ENCODE results near the gene GPR179. TPM values are rescaled to one million over a fixed set of nuclear protein-coding genes. Genes with fewer than 3 reads are reported as not detected.

The GPR179 gene
- total RNA-seq, 1 experiment from 2014 or later: 0.05 TPM

- TF ChIP-seq CTCF (IDR thresholded peaks at IDR 0.05; ENCODE audit: insufficient read depth in 1 of 2, low read depth in 1 of 2, low read length in 1 of 2, severe bottlenecking in 1 of 2, unreplicated experiment in 1 of 2): no peak
- peaks cover 37% of the 10 kb centered on the region for H3K4me1 ChIP-seq
- peaks cover 8% of the 10 kb centered on the region for H3K36me3 ChIP-seq (ENCODE audit: control insufficient read depth, insufficient read depth, low read length)
- no peaks in the 10 kb centered on the region for H3K27me3 ChIP-seq (replicated peaks; ENCODE audit: control insufficient read depth, insufficient read depth, low read length)
- no peaks in the 10 kb centered on the region for H3K9me3 ChIP-seq
- peaks cover 26% of the 10 kb centered on the region for H3K4me1 Mint-ChIP-seq (ENCODE audit: low read depth, unreplicated experiment)
- H3K9me3 Mint-ChIP-seq (ENCODE audit: unreplicated experiment): no peaks in the 10 kb centered on the region
- DNase-seq: no peak
- H3K27me3 Mint-ChIP-seq (ENCODE audit: insufficient read depth, unreplicated experiment): peaks cover 3% of the 10 kb centered on the region
- H3K4me3 ChIP-seq (ENCODE audit: low read depth, low read length): no peak overlapping the region
- H3K27ac Mint-ChIP-seq (ENCODE audit: unreplicated experiment): no peak overlapping the region
- ChIA-PET CTCF (interaction anchor here (1.0 to 2.0 kb wide), 5 partner anchors 9 to 234 kb away, joined by 3 to 14 read pairs (median 4); partner anchors contain the start of gene SOCS7), POLR2A (interaction anchor here (0.5 to 0.8 kb wide), 3 partner anchors 27 to 235 kb away, joined by 3 to 4 read pairs (median 3); no protein-coding TSS in a partner anchor)
- no TSS peak for BruUV-seq (replicated peaks)
- intact Hi-C loops (cut with micrococcal nuclease; ENCODE audit: unreplicated experiment): no loop called here
- no peak overlapping the region for H3K4me3 Mint-ChIP-seq (ENCODE audit: unreplicated experiment)
- H3K36me3 Mint-ChIP-seq (ENCODE audit: insufficient read depth, unreplicated experiment): peaks cover 45% of the 10 kb centered on the region
Observed at GRCh38 chr17:38324141-38324697, 19.5 kb downstream of the GPR179 start.

- H3K27me3 ChIP-seq (replicated peaks; ENCODE audit: control insufficient read depth, insufficient read depth, low read length): no peaks in the 10 kb centered on the region
- H3K27ac Mint-ChIP-seq (ENCODE audit: unreplicated experiment): no peak overlapping the region
- H3K9me3 Mint-ChIP-seq (ENCODE audit: unreplicated experiment): no peaks in the 10 kb centered on the region
- H3K36me3 ChIP-seq (ENCODE audit: control insufficient read depth, insufficient read depth, low read length): peaks cover 10% of the 10 kb centered on the region
- BruUV-seq (replicated peaks): no TSS peak
- TF ChIP-seq CTCF (IDR thresholded peaks at IDR 0.05; ENCODE audit: insufficient read depth in 1 of 2, low read depth in 1 of 2, low read length in 1 of 2, severe bottlenecking in 1 of 2, unreplicated experiment in 1 of 2): no peak
- no peak for DNase-seq
- no peaks in the 10 kb centered on the region for H3K9me3 ChIP-seq
- H3K36me3 Mint-ChIP-seq (ENCODE audit: insufficient read depth, unreplicated experiment): peaks cover 45% of the 10 kb centered on the region
- H3K4me1 Mint-ChIP-seq (ENCODE audit: low read depth, unreplicated experiment): peaks cover 26% of the 10 kb centered on the region
- H3K27me3 Mint-ChIP-seq (ENCODE audit: insufficient read depth, unreplicated experiment): no peaks in the 10 kb centered on the region
- no peak overlapping the region for H3K4me3 Mint-ChIP-seq (ENCODE audit: unreplicated experiment)
- intact Hi-C loops (cut with micrococcal nuclease; ENCODE audit: unreplicated experiment): no loop called here
- H3K4me3 ChIP-seq (ENCODE audit: low read depth, low read length): no peak overlapping the region
- peaks cover 37% of the 10 kb centered on the region for H3K4me1 ChIP-seq
- POLR2A ChIA-PET: no interaction called here
- CTCF ChIA-PET: interaction anchor here (0.6 to 2.6 kb wide), 7 partner anchors 10 to 91 kb away, joined by 3 to 12 read pairs (median 4); no protein-coding TSS in a partner anchor
Observed at GRCh38 chr17:38322897-38323296, 20.9 kb downstream of the GPR179 start.

GRCh38 chr17:38322156-38322779 is 21.5 kb downstream of the GPR179 start:
- H3K36me3 ChIP-seq (ENCODE audit: control insufficient read depth, insufficient read depth, low read length): peaks cover 10% of the 10 kb centered on the region
- POLR2A ChIA-PET: no interaction called here
- H3K36me3 Mint-ChIP-seq (ENCODE audit: insufficient read depth, unreplicated experiment): peaks cover 50% of the 10 kb centered on the region

More at GRCh38 chr17:38322156-38322779, 21.5 kb downstream of the GPR179 start:
- Mint-ChIP-seq H3K27me3 (ENCODE audit: insufficient read depth, unreplicated experiment) (no peaks in the 10 kb centered on the region), H3K9me3 (ENCODE audit: unreplicated experiment) (no peaks in the 10 kb centered on the region), H3K4me1 (ENCODE audit: low read depth, unreplicated experiment) (peaks cover 25% of the 10 kb centered on the region), H3K27ac (ENCODE audit: unreplicated experiment) (no peak overlapping the region), H3K4me3 (ENCODE audit: unreplicated experiment) (no peak overlapping the region)
- Histone ChIP-seq H3K4me1 (peaks cover 37% of the 10 kb centered on the region), H3K9me3 (no peaks in the 10 kb centered on the region), H3K27me3 (replicated peaks; ENCODE audit: control insufficient read depth, insufficient read depth, low read length) (no peaks in the 10 kb centered on the region), H3K4me3 (ENCODE audit: low read depth, low read length) (no peak overlapping the region)
- CTCF ChIA-PET: interaction anchor here (0.6 to 2.6 kb wide), 7 partner anchors 11 to 418 kb away, joined by 3 to 12 read pairs (median 4); no protein-coding TSS in a partner anchor
- TF ChIP-seq CTCF (IDR thresholded peaks at IDR 0.05; ENCODE audit: insufficient read depth in 1 of 2, low read depth in 1 of 2, low read length in 1 of 2, severe bottlenecking in 1 of 2, unreplicated experiment in 1 of 2): peak; percentile 83 to 85
- intact Hi-C loops (cut with micrococcal nuclease; ENCODE audit: unreplicated experiment): no loop called here
- DNase-seq: peak; percentile 74 to 82
- BruUV-seq (replicated peaks): no TSS peak

All from Caco-2 (cell line).